ENCODE results near the gene C3orf62. TPM values are rescaled to one million over a fixed set of nuclear protein-coding genes. Genes with fewer than 3 reads are reported as not detected.
A peak's percentile ranks its signal among the peaks of the same experiment; 100 is the strongest.

Gene C3orf62
- 6.0 TPM for total RNA-seq
- 3.0 TPM for polyA plus RNA-seq

GRCh38 chr3:49276475-49277382 is at the start of gene C3orf62:
TSS of gene C3orf62 (minus strand) at chr3:49277232. CDS start at chr3:49276872, 360 bp downstream.
- Histone ChIP-seq H3K4me1 (ENCODE audit: insufficient read depth) (no peaks in the 10 kb centered on the region), H3K36me3 (ENCODE audit: insufficient read depth) (no peaks in the 10 kb centered on the region), H3K4me3 (ENCODE audit: low read depth, low read length) (peak within 1 kb of the TSS; percentile 50), H3K27ac (ENCODE audit: low read depth) (peak within 1 kb of the TSS; percentile 97)
- DNase-seq (ENCODE audit: extremely low spot score): peak; percentile 57
- 1% methylated on average over 51 of the region's 51 CpGs for WGBS

- DNase-seq (ENCODE audit: extremely low spot score): no peak
- 96% methylated on average over 7 of the region's 7 CpGs for WGBS
- Histone ChIP-seq H3K4me3 (ENCODE audit: low read depth, low read length) (no peak overlapping the region), H3K4me1 (ENCODE audit: insufficient read depth) (no peaks in the 10 kb centered on the region), H3K36me3 (ENCODE audit: insufficient read depth) (peaks cover 6% of the 10 kb centered on the region), H3K27ac (ENCODE audit: low read depth) (no peak overlapping the region)
Measured at GRCh38 chr3:49324768-49325167, 47.7 kb upstream of the C3orf62 start.

GRCh38 chr3:49316696-49317457 is 39.8 kb upstream of the C3orf62 start:
- DNase-seq (ENCODE audit: extremely low spot score): no peak
- Histone ChIP-seq H3K27ac (ENCODE audit: low read depth) (no peak overlapping the region), H3K36me3 (ENCODE audit: insufficient read depth) (no peaks in the 10 kb centered on the region), H3K4me3 (ENCODE audit: low read depth, low read length) (no peak overlapping the region), H3K4me1 (ENCODE audit: insufficient read depth) (no peaks in the 10 kb centered on the region)
- WGBS: 81% methylated on average over 16 of the region's 16 CpGs

GRCh38 chr3:49313896-49314688 is 37.1 kb upstream of the C3orf62 start:
- WGBS: 93% methylated on average over 1 of the region's 1 CpG
- peaks cover 4% of the 10 kb centered on the region for H3K36me3 ChIP-seq (ENCODE audit: insufficient read depth)
- H3K27ac ChIP-seq (ENCODE audit: low read depth): no peak overlapping the region
- H3K4me3 ChIP-seq (ENCODE audit: low read depth, low read length): no peak overlapping the region
- no peak for DNase-seq (ENCODE audit: extremely low spot score)
- no peaks in the 10 kb centered on the region for H3K4me1 ChIP-seq (ENCODE audit: insufficient read depth)

GRCh38 chr3:49311283-49311682 is 34.3 kb upstream of the C3orf62 start:
- Histone ChIP-seq H3K27ac (ENCODE audit: low read depth) (no peak overlapping the region), H3K4me1 (ENCODE audit: insufficient read depth) (no peaks in the 10 kb centered on the region), H3K4me3 (ENCODE audit: low read depth, low read length) (no peak overlapping the region), H3K36me3 (ENCODE audit: insufficient read depth) (peaks cover 4% of the 10 kb centered on the region)
- no peak for DNase-seq (ENCODE audit: extremely low spot score)
- 87% methylated on average over 3 of the region's 3 CpGs for WGBS

- no peak overlapping the region for H3K27ac ChIP-seq (ENCODE audit: low read depth)
- DNase-seq (ENCODE audit: extremely low spot score): no peak
- WGBS: 95% methylated on average over 1 of the region's 1 CpG
- no peaks in the 10 kb centered on the region for H3K4me1 ChIP-seq (ENCODE audit: insufficient read depth)
- peaks cover 4% of the 10 kb centered on the region for H3K36me3 ChIP-seq (ENCODE audit: insufficient read depth)
- H3K4me3 ChIP-seq (ENCODE audit: low read depth, low read length): no peak overlapping the region
Measured at GRCh38 chr3:49310677-49311076, 33.6 kb upstream of the C3orf62 start.

GRCh38 chr3:49305608-49306007 is 28.6 kb upstream of the C3orf62 start:
- Histone ChIP-seq H3K4me3 (ENCODE audit: low read depth, low read length) (no peak overlapping the region), H3K27ac (ENCODE audit: low read depth) (no peak overlapping the region), H3K36me3 (ENCODE audit: insufficient read depth) (peaks cover 7% of the 10 kb centered on the region), H3K4me1 (ENCODE audit: insufficient read depth) (no peaks in the 10 kb centered on the region)
- DNase-seq (ENCODE audit: extremely low spot score): no peak
- WGBS: 84% methylated on average over 5 of the region's 5 CpGs

- 96% methylated on average over 1 of the region's 1 CpG for WGBS
- Histone ChIP-seq H3K27ac (ENCODE audit: low read depth) (no peak overlapping the region), H3K4me1 (ENCODE audit: insufficient read depth) (no peaks in the 10 kb centered on the region), H3K36me3 (ENCODE audit: insufficient read depth) (peaks cover 4% of the 10 kb centered on the region), H3K4me3 (ENCODE audit: low read depth, low read length) (no peak overlapping the region)
- no peak for DNase-seq (ENCODE audit: extremely low spot score)
Measured at GRCh38 chr3:49302613-49303012, 25.6 kb upstream of the C3orf62 start.

GRCh38 chr3:49300595-49300994 is 23.6 kb upstream of the C3orf62 start:
- Histone ChIP-seq H3K27ac (ENCODE audit: low read depth) (no peak overlapping the region), H3K4me1 (ENCODE audit: insufficient read depth) (no peaks in the 10 kb centered on the region), H3K4me3 (ENCODE audit: low read depth, low read length) (no peak overlapping the region), H3K36me3 (ENCODE audit: insufficient read depth) (peaks cover 4% of the 10 kb centered on the region)
- DNase-seq (ENCODE audit: extremely low spot score): no peak
- 98% methylated on average over 3 of the region's 3 CpGs for WGBS

GRCh38 chr3:49298511-49298910 is 21.5 kb upstream of the C3orf62 start:
- Histone ChIP-seq H3K4me3 (ENCODE audit: low read depth, low read length) (no peak overlapping the region), H3K27ac (ENCODE audit: low read depth) (no peak overlapping the region), H3K4me1 (ENCODE audit: insufficient read depth) (no peaks in the 10 kb centered on the region), H3K36me3 (ENCODE audit: insufficient read depth) (no peaks in the 10 kb centered on the region)
- DNase-seq (ENCODE audit: extremely low spot score): no peak
- WGBS: 93% methylated on average over 7 of the region's 7 CpGs

- no peak for DNase-seq (ENCODE audit: extremely low spot score)
- H3K36me3 ChIP-seq (ENCODE audit: insufficient read depth): no peaks in the 10 kb centered on the region
Measured at GRCh38 chr3:49296781-49297411, 19.9 kb upstream of the C3orf62 start.

GRCh38 chr3:49295489-49296058 is 18.5 kb upstream of the C3orf62 start:
- Histone ChIP-seq H3K4me3 (ENCODE audit: low read depth, low read length) (no peak overlapping the region), H3K4me1 (ENCODE audit: insufficient read depth) (no peaks in the 10 kb centered on the region), H3K36me3 (ENCODE audit: insufficient read depth) (no peaks in the 10 kb centered on the region), H3K27ac (ENCODE audit: low read depth) (no peak overlapping the region)
- WGBS: 74% methylated on average over 11 of the region's 11 CpGs
- no peak for DNase-seq (ENCODE audit: extremely low spot score)

More at GRCh38 chr3:49296781-49297411, 19.9 kb upstream of the C3orf62 start:
- no peaks in the 10 kb centered on the region for H3K4me1 ChIP-seq (ENCODE audit: insufficient read depth)
- no peak overlapping the region for H3K27ac ChIP-seq (ENCODE audit: low read depth)
- no peak overlapping the region for H3K4me3 ChIP-seq (ENCODE audit: low read depth, low read length)
- WGBS: 37% methylated on average over 2 of the region's 2 CpGs

- no peaks in the 10 kb centered on the region for H3K4me1 ChIP-seq (ENCODE audit: insufficient read depth)
- H3K27ac ChIP-seq (ENCODE audit: low read depth): no peak overlapping the region
- no peak overlapping the region for H3K4me3 ChIP-seq (ENCODE audit: low read depth, low read length)
- H3K36me3 ChIP-seq (ENCODE audit: insufficient read depth): no peaks in the 10 kb centered on the region
- no peak for DNase-seq (ENCODE audit: extremely low spot score)
- 85% methylated on average over 8 of the region's 8 CpGs for WGBS
Measured at GRCh38 chr3:49294343-49294742, 17.3 kb upstream of the C3orf62 start.

Data from urinary bladder (tissue), 4 donors.